ENCODE measurements around the gene GARRE1. TPM values are rescaled to one million over a fixed set of nuclear protein-coding genes. Genes with fewer than 3 reads are reported as not detected.

Gene GARRE1
- total and polyA plus RNA-seq, 2 of the 8 experiments (the other 6 are each of a cell fraction or from before 2014, with no cell fraction given): 16.4 to 23.1 TPM

GRCh38 chr19:34278783-34279182 lies 24.4 kb downstream of the GARRE1 start:
- TF ChIP-seq ATF3 (IDR thresholded peaks at IDR 0.05; ENCODE audit: insufficient read depth, low read depth, low read length): no peak
- TF ChIP-seq CBX5 (IDR thresholded peaks at IDR 0.05; ENCODE audit: low read depth, low read length): no peak
- no peak for TF ChIP-seq RNF2 (IDR thresholded peaks at IDR 0.05; ENCODE audit: borderline replicate concordance, low read depth, low read length, missing control alignments, poor library complexity, severe bottlenecking)
- TF ChIP-seq SAP30 (IDR thresholded peaks at IDR 0.05; ENCODE audit: insufficient read depth, insufficient replicate concordance, low read length): no peak
- TF ChIP-seq MAX (IDR thresholded peaks at IDR 0.05): no peak
- TF ChIP-seq TAF1 (IDR thresholded peaks at IDR 0.05; ENCODE audit: low read depth, low read length): no peak
- TF ChIP-seq SRF (IDR thresholded peaks at IDR 0.05; ENCODE audit: low read depth, low read length): no peak
- ChIA-PET POLR2A (ENCODE audit: partially characterized antibody) (interaction anchor here (0.6 kb wide), 1 partner anchor 103 kb away, joined by 3 read pairs; no protein-coding TSS in a partner anchor), CTCF (ENCODE audit: partially characterized antibody) (interaction anchor here (0.7 kb wide), 1 partner anchor 1303 kb away, joined by 3 read pairs; no protein-coding TSS in a partner anchor)
- peaks cover 2 to 8% of the 10 kb centered on the region in 2 experiments for H4K20me1 ChIP-seq (replicated peaks in 1 of 2; ENCODE audit: control insufficient read depth in 1 of 2, insufficient read depth in 2 of 2, low read length in 2 of 2)
- no peak overlapping the region for H2BK120ac ChIP-seq (replicated peaks; ENCODE audit: low read depth, low read length)
- peaks cover 0 to 29% of the 10 kb centered on the region in 2 experiments; a peak in 2 of 4 replicates for H3K79me2 ChIP-seq (ENCODE audit: control insufficient read depth in 1 of 2, insufficient read depth in 2 of 2, low read length in 2 of 2)
- no peak overlapping the region for H3K27ac ChIP-seq (ENCODE audit: low read depth, low read length)
- H4K8ac ChIP-seq (ENCODE audit: extremely low read depth, insufficient read depth, low read length): no peak overlapping the region
- no peak overlapping the region for H4K91ac ChIP-seq (replicated peaks; ENCODE audit: insufficient read length, low read length)
- no peak overlapping the region for H2AK5ac ChIP-seq (ENCODE audit: low read depth, low read length)
- no peak overlapping the region for H2BK5ac ChIP-seq (ENCODE audit: low read depth, low read length)
- no peak overlapping the region for H3K14ac ChIP-seq (ENCODE audit: insufficient read length)
- H2BK20ac ChIP-seq (ENCODE audit: low read length): no peak overlapping the region
- H3K18ac ChIP-seq (ENCODE audit: extremely low read depth, low read length): no peak overlapping the region
- no peak overlapping the region for H3K4ac ChIP-seq (replicated peaks; ENCODE audit: insufficient read length, low read depth, low read length)
- H3K56ac ChIP-seq (replicated peaks; ENCODE audit: insufficient read length, low read depth, low read length): no peak overlapping the region
- H3K23me2 ChIP-seq (ENCODE audit: low read depth, low read length): peaks cover 1% of the 10 kb centered on the region; the same call in 1 of the 2 replicates
- DNase-seq (ENCODE audit: low read depth in 1 of 2, low spot score in 2 of 2) (no peak), FAIRE-seq (no peak)
- H3K79me1 ChIP-seq (ENCODE audit: low read depth, low read length): peaks cover 8% of the 10 kb centered on the region
- H4K5ac ChIP-seq (ENCODE audit: insufficient read length, low read depth, low read length): no peak overlapping the region
- no peak overlapping the region for H2BK15ac ChIP-seq (ENCODE audit: low read length)
- H3K9ac ChIP-seq (replicated peaks in 1 of 4; ENCODE audit: extremely low read depth in 1 of 4, low read depth in 3 of 4, low read length in 3 of 4): no peak overlapping the region
- no peaks in the 10 kb centered on the region for H3K9me3 ChIP-seq (ENCODE audit: insufficient read depth in 2 of 2, low read depth in 1 of 2, low read length in 1 of 2)
- 86% methylated on average over 4 of the region's 4 CpGs; no CpG with 5 or more reads in 1 of the 2 experiments for WGBS, 2 experiments (ENCODE audit: extremely low coverage in 1 of 2, insufficient coverage in 1 of 2, insufficient read length in 1 of 2, insufficient replicate concordance in 2 of 2, low coverage in 1 of 2, low lambda C conversion rate in 2 of 2, missing lambda C conversion rate in 1 of 2)
- H2BK12ac ChIP-seq (ENCODE audit: low read depth, low read length): no peak overlapping the region
- no peak overlapping the region for H3K23ac ChIP-seq (ENCODE audit: insufficient read length)
- H3K4me1 ChIP-seq (replicated peaks in 1 of 4; ENCODE audit: control insufficient read depth in 3 of 4, insufficient read depth in 4 of 4, low read length in 3 of 4): no peaks in the 10 kb centered on the region
- H3K27me3 ChIP-seq (replicated peaks in 1 of 4; ENCODE audit: control insufficient read depth in 3 of 4, extremely low read depth in 1 of 4, insufficient read depth in 3 of 4, low read length in 3 of 4): no peaks in the 10 kb centered on the region
- H3K36me3 ChIP-seq (ENCODE audit: control insufficient read depth in 2 of 4, insufficient read depth in 4 of 4, low read length in 3 of 4): no peaks in the 10 kb centered on the region
- no peak overlapping the region for H2AFZ ChIP-seq (ENCODE audit: low read length)
- no peak overlapping the region for H3K4me3 ChIP-seq (ENCODE audit: extremely low read depth in 1 of 4, insufficient read depth in 2 of 4, low read depth in 3 of 4, low read length in 4 of 4)
- no peak overlapping the region for H3K4me2 ChIP-seq (ENCODE audit: insufficient read depth in 1 of 2, low read depth in 2 of 2, low read length in 2 of 2)

Data from H1 (cell line).